DND-41 (cell line): Measurements from ENCODE around the gene GLIS2.

Experiments
- ATAC-seq: fragments of 200-7000 bp; cut with Tn5 transposase; 3 replicates; pipeline ENCODE4 v1.9.1; 2021; ENCODE audit warnings: low read depth; ENCODE audit not compliant: insufficient read depth
- DNase-seq: peaks from one replicate; pipeline ENCODE4 v3.0.0-alpha.2; 2020
- H2AFZ ChIP-seq: 2 replicates; pipeline ENCODE4 v1.6.0; 2012; ENCODE audit warnings: low read depth, low read length
- H3K27ac ChIP-seq: 2 replicates; pipeline ENCODE4 v1.5.1; 2012; ENCODE audit warnings: low read length, inconsistent platforms
- H3K27me3 ChIP-seq: fragments of 200-600 bp; sonication (generic); 2 replicates; pipeline ENCODE4 v1.6.0; 2012; ENCODE audit warnings: low read length, mild to moderate bottlenecking, inconsistent platforms; ENCODE audit not compliant: insufficient read depth, poor library complexity
- H3K36me3 ChIP-seq: 2 replicates; pipeline ENCODE4 v1.5.1; 2012; ENCODE audit warnings: low read length, inconsistent platforms; ENCODE audit not compliant: insufficient read depth
- H3K4me1 ChIP-seq: 2 replicates; pipeline ENCODE4 v1.5.1; 2012; ENCODE audit warnings: mild to moderate bottlenecking, low read length; ENCODE audit not compliant: insufficient read depth
- H3K4me2 ChIP-seq: 2 replicates; pipeline ENCODE4 v1.6.0; 2012; ENCODE audit warnings: mild to moderate bottlenecking, moderate library complexity, low read length, inconsistent platforms; ENCODE audit not compliant: insufficient read depth
- H3K4me3 ChIP-seq, 2 experiments: fragments of 200-600 bp in 1 of 2; shearing (Covaris generic) in 1 of 2; 2 replicates each; pipeline ENCODE4 v1.5.1; 2012 to 2016; ENCODE audit warnings: inconsistent platforms in 2 of 2, low read length in 2 of 2, mild to moderate bottlenecking in 2 of 2, low read depth in 1 of 2, moderate library complexity in 1 of 2
- H3K79me2 ChIP-seq: 2 replicates; pipeline ENCODE4 v1.6.0; 2012; ENCODE audit warnings: low read length, inconsistent platforms; ENCODE audit not compliant: insufficient read depth
- H3K9ac ChIP-seq: 2 replicates; pipeline ENCODE4 v1.6.0; 2012; ENCODE audit warnings: low read depth, mild to moderate bottlenecking, inconsistent platforms, low read length, moderate library complexity
- H3K9me3 ChIP-seq: 2 replicates; pipeline ENCODE4 v1.5.1; 2012; ENCODE audit warnings: low read length, moderate library complexity, mild to moderate bottlenecking, inconsistent platforms; ENCODE audit not compliant: insufficient read depth, severe bottlenecking
- H4K20me1 ChIP-seq: 2 replicates; pipeline ENCODE4 v1.6.0; 2012; ENCODE audit warnings: low read length; ENCODE audit not compliant: insufficient read depth
- CTCF ChIP-seq: IDR thresholded peaks from 2 replicates; pipeline ENCODE4 v1.5.1; 2012; ENCODE audit warnings: borderline replicate concordance, low read length, moderate library complexity, mild to moderate bottlenecking; ENCODE audit not compliant: poor library complexity, severe bottlenecking; ENCODE audit errors: extremely low read depth
- EZH2 ChIP-seq: IDR thresholded peaks from 3 replicates; pipeline ENCODE4 v1.6.1; 2012; ENCODE audit warnings: borderline replicate concordance, low read depth, mild to moderate bottlenecking, moderate library complexity, low read length, inconsistent platforms; ENCODE audit not compliant: severe bottlenecking

GLIS2 gene

GRCh38 chr16:4323845-4324488 is 8.1 kb downstream of the GLIS2 start:
- DNase-seq (no peak), ATAC-seq (no peak)
- no peaks in the 10 kb centered on the region for H3K36me3 ChIP-seq
- no peak for TF ChIP-seq CTCF
- TF ChIP-seq EZH2, result no peak
- no peak overlapping the region for H3K9ac ChIP-seq
- no peaks in the 10 kb centered on the region for H3K79me2 ChIP-seq
- no peaks in the 10 kb centered on the region for H3K4me1 ChIP-seq
- H2AFZ ChIP-seq, result no peak overlapping the region
- no peak overlapping the region for H3K4me3 ChIP-seq
- H4K20me1 ChIP-seq, result peaks cover 37% of the 10 kb centered on the region
- H3K27ac ChIP-seq, result no peak overlapping the region
- no peaks in the 10 kb centered on the region for H3K27me3 ChIP-seq
- H3K9me3 ChIP-seq, result no peaks in the 10 kb centered on the region
- no peak overlapping the region for H3K4me2 ChIP-seq

- H3K4me2 ChIP-seq, result no peak overlapping the region
- peaks cover 31% of the 10 kb centered on the region for H4K20me1 ChIP-seq
- ATAC-seq, result no peak
- no peak overlapping the region for H3K27ac ChIP-seq
- H3K27me3 ChIP-seq, result no peaks in the 10 kb centered on the region
- H2AFZ ChIP-seq, result no peak overlapping the region
- no peak overlapping the region for H3K4me3 ChIP-seq
- no peak overlapping the region for H3K9ac ChIP-seq
- no peaks in the 10 kb centered on the region for H3K9me3 ChIP-seq
- H3K36me3 ChIP-seq, result no peaks in the 10 kb centered on the region
- TF ChIP-seq CTCF, result no peak
- TF ChIP-seq EZH2, result no peak
- H3K79me2 ChIP-seq, result no peaks in the 10 kb centered on the region
- DNase-seq, result no peak
- H3K4me1 ChIP-seq, result no peaks in the 10 kb centered on the region
These were observed 8.8 kb downstream of the GLIS2 start for GRCh38 chr16:4324492-4325252.

GRCh38 chr16:4325253-4325758 is 9.4 kb downstream of the GLIS2 start:
- Histone ChIP-seq H3K4me1 (no peaks in the 10 kb centered on the region), H3K9ac (no peak overlapping the region), H3K36me3 (no peaks in the 10 kb centered on the region), H3K27ac (no peak overlapping the region), H3K4me3 (no peak overlapping the region), H3K4me2 (no peak overlapping the region), H3K79me2 (no peaks in the 10 kb centered on the region), H3K27me3 (no peaks in the 10 kb centered on the region), H4K20me1 (peaks cover 29% of the 10 kb centered on the region), H2AFZ (no peak overlapping the region), H3K9me3 (no peaks in the 10 kb centered on the region)
- ATAC-seq, result no peak
- DNase-seq, result no peak
- TF ChIP-seq EZH2 (no peak), CTCF (no peak)
